Stimulated activated CD8-positive, alpha-beta memory T cell treated with anti-CD3 and anti-CD28 coated beads, Interleukin-12 subunit alpha, Interleukin-12 subunit beta, amount 100 ng/mL, for 24 hours (primary cell): ENCODE results near the gene PROM1.

ENCODE experiments used
- DNase-seq: peaks from one replicate; pipeline ENCODE4 v3.0.0-alpha.2; 2020; ENCODE audit errors: extremely low read depth

The PROM1 gene

DNA sequence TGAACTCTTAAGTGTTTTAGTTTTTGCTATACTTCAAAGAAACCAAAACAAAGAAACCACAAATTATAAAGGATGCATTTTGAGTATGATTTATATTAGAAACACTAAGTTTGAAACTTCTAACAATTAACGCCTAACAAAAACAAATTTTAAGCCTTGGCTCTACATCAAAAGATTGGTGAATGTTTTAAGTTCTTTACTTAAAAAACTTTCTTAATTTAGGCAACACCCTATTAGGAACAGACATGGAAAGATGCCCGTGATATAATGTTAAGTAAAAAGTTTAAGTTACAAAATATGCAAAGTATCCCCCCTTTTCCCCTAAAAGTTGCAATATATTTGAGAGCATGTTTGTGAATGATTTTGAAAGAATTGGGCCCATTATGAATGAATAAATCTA lies 21.2 kb downstream of the PROM1 start:
- no peak for DNase-seq

DNA sequence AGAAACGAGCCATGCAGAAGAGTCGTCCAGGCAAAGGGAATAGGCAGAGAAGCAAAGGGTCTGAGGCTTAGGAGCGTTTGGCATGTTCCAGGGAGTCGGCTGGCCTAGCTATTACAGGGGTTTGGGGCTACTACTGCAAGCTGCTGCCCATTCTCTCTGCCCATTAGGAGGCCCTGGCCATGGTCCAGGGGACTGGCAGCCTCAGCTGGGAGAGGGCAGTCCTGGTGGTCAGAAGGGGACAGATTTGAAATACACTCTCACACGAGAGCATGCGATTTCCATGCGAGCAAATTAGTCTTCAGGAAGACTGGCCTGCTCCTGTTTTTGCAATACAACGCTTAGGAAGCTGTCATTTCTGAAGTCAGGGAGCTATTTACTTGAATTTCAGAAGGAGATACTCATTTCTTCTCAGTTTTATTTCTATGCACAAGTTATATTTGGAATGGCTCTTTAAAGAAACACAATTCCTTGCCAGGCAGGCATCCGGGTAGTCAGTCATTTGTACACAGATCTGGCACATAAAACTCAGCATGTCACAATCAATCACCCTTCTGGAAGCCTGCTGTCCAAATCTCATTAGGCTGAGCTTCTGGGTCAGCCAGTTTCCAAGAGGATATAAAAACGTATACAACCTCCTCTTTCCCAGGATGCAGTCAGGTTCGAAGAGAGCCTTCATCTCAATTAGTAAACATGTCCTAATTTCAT lies 27.0 kb downstream of the PROM1 start:
- DNase-seq, result no peak

DNA sequence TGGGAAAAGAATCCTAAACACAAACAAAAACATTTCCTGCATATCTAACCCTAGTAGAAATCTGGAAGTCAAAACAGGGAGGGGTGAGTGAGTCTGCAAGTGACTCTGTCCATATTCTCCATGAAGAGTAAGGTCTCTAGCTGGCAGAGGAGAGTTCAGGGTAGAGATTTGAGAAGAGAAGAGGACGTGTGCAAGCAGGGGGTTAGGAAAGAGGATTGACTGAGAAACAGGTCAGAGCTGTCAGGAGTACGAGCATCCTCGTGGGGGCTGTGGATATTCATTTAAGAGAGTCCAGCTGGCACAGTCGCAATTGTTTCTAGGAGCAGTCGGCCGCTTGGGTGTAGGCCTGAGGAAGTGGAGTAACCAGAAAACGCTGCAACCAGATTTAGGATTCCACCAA lies 27.9 kb downstream of the PROM1 start:
- no peak for DNase-seq

DNA sequence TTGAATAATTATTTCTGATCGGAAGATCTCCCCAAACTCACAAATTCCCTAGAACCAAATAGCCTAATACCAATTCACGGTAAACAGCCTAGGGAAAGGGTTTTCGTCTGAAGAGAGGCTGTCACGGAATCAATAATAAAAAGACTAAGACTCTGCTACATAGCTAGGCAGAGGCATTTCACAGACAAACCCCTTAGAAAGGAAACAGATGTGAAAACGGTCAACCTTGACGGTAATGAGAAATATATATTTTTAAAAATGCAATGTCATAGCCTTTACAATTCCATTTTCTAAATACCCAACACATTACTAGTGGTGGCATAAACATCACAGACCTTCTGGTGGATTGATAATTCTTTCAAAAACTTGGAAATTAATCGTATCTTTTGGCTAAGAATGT lies 28.4 kb downstream of the PROM1 start:
- DNase-seq, result no peak

DNA sequence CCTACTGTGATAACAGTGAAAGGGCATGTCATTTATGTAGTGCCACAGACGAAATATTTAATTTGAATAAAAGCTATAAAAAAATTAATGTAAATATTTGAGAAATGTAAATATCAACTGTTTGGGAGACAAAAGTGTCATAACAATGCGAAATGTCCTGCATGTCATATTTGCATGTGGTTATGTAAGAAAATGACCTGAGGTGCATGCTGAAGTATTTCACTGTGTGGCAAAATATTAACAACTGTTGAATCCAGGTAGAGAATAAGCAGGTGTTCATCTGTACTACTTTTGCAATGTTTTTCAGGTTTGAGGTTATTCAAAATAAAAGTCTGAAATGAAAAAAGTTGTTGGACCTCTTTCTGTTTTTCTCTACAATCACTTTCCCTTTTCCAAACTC lies 30.9 kb downstream of the PROM1 start:
- no peak for DNase-seq

DNA sequence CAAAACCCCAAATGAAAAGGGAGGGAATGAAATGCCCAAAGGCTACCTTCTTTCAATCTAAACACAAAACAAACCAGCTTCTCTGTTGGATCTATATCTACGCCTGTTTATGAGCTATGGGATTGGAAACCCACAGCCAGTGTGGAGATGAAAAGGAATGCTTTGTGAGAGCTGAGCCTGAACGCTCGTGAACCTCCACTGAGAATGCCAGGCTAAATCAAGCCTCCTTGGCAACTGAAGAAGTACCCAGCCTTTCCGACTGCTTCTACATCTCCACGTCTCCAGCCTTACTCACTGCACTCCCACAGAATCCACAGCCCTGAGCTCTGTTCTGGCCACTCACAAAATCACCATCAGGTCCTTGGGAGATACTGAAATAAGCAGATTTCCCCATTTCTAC lies 31.8 kb downstream of the PROM1 start:
- DNase-seq, result no peak

DNA sequence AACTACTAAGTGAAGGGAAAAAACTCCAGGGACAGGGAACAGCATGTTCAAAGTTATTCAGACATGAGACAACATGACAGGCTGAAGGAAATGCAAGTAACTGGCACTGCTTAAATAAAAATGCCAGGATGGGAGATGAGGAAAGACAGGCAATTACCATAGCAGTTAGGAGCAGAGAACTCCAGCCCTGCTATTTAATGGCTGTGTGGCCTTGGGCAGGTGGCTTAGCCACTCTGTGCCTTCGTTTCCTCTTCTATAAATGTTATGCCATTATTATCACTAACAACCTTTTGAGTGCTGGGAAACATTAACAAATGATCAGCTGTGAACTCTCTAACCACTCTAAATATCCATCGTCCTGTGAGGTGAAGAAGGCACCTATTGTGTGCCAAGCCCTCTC lies 32.7 kb downstream of the PROM1 start:
- DNase-seq, result no peak

DNA sequence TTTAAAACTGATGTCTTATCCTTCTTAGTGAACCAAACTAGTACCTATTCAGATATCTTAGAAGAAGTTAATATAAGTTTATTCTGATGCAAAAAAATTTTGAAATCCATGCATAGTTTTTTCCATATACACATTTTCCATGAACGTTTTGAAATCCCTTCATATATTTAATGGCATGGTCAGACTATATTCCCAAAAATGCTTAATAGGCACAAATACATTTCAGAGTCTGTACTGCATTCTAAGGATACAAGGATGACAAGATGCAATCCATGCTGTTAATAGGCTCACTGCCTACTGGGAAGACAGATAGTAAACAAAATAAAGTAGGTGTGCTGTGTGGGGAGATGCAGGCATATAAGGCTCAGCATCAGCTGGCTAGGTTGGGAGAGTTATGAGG lies 33.2 kb downstream of the PROM1 start:
- DNase-seq, result no peak

DNA sequence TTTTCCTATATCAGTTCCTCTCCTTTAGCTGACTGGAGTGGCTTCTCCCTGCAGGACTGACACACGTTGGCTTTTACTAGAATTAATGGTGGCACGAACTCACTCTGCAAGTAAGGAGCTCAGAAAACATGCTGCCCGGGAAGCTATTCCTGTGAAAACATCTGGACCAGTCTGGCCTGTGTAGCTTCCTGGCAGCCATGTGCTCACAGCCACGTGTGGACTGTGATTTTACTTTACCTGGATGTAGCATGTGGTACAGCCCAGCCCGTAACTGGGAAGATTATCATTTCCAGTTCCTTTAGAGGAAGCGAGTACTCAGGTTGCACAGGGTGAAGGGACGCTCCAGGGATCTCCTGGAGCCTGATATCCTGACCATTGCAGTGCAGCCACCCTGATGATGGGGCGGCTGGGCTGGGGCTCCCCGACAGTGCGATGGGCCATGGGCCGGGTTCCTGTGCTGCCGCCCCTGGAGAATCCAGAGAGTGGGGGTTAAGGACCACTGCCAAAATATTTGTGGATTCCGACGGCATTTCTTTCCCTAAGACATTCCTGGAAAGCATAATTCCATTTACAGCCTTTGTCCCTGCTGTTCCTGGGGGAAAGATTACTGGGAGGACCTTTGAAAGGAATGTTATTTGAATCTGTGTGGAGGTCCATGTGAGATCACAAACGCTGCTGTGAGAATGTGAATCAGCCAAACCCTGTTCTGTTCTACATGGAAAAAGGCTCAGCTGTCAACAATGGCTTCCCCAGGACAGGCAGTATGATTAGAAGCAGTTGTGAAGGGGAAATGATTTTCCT lies 35.0 kb downstream of the PROM1 start:
- no peak for DNase-seq

DNA sequence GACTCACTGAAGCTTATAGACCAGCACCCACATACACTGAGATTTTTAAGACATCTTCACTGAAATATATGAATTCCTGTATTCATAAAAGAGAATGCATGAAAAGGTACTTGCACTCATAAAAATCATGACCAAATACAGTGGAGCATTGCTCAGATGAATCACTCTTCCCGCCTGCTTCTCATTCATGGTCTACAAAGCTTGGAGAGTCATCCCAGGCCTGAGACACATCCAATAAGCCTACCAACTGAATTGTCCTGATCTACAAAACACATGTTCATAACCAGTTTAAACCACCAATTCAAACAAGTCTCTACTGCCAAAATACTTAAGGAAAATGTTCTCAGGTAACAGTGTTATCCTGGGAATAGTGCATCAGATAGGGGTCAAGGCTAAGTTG lies 38.1 kb downstream of the PROM1 start:
- DNase-seq, result no peak

DNA sequence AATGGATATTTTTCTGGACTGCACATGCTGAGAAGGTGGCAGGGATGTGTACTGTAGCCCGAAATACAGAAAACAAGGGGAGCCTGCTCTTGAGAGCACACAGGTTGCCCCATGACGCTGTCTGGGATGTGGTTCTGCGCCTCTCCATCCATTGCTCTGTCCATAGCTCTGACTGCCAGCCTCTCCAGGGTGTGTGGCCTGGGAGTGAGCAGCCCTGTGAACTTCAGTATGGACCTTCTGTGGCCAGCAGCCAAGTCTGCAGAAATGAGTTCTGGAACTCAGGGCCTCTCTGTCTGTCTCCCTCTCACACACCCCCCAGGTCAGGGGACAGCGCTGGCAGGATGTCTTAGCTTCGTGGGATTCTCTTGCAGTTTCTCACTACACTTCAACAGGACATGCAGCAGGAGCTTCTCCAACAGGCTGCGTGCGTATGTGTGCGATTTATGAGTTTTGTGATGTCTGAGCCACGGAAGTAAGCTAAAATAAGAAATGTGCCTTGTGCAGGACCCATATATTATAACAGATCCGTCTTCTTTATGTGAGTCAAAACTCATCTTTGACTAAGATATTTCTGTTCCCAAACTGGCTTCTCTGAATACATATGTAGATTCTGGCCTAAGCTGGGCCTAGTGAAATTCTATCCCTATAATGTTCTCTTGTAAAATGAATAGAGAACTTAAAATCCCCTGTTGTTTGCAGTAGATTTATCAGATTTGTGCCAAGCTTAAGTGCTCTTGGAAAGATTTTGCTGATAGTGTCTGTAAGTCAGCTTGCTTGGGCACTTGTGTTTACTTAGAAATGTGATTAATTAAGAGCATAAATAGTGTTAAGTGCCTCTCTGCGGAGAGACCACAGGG lies 40.0 kb downstream of the PROM1 start:
- no peak for DNase-seq

DNA sequence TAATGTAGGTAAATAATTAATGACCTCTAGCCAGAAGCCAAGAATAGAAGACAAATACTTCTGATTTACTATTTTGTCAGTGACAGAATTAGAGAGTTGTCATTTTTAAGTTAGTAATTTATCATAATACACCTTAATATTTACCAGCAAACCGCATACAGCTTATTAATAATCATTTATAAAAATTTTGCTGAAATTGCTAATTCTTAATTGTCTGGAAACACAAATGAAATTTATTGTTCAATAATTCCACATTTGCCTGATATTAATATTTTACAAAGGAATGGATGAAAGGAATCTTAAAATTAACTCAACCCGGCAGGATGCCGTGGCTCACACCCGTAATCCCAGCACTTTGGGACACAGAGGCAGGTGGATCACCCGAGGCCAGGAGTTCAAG lies 44.7 kb downstream of the PROM1 start:
- DNase-seq, result no peak

DNA sequence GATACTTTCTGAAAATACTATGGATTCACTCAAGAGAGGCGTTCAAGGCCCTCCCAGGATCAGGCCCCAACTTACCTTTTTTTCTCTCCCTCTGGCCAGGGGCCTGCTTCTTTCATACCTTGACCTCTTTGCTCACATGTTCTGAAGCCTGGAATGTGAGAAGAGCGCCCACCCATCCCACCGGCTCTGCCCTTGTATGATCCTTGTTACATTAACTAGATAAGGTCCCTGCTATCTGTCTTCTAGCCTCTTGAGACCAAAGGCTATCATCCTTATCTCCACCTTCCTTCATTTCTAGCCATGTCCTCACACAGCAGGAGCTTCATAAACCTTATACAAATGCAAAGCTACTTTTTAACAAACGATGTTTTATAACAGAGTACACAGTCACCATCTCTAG lies 45.9 kb downstream of the PROM1 start:
- DNase-seq, result no peak

DNA sequence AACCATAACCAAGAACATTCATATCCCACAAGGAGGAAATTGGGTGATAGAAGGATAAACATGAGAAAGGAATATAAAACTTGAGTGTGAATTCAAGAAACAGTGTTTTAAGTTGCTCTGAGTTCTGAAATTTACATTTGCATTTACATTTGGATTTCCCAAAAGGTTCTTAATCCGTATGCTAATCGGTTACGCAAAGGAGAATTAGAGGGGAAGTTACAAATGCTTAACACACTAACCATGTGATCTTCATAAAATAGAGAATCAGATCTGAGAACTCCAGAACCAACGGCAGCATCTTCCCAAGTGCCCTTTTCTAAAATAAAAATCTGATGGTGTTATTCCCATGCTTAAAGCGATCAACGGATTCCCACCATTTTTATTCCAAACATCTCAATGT lies 48.0 kb downstream of the PROM1 start:
- no peak for DNase-seq

DNA sequence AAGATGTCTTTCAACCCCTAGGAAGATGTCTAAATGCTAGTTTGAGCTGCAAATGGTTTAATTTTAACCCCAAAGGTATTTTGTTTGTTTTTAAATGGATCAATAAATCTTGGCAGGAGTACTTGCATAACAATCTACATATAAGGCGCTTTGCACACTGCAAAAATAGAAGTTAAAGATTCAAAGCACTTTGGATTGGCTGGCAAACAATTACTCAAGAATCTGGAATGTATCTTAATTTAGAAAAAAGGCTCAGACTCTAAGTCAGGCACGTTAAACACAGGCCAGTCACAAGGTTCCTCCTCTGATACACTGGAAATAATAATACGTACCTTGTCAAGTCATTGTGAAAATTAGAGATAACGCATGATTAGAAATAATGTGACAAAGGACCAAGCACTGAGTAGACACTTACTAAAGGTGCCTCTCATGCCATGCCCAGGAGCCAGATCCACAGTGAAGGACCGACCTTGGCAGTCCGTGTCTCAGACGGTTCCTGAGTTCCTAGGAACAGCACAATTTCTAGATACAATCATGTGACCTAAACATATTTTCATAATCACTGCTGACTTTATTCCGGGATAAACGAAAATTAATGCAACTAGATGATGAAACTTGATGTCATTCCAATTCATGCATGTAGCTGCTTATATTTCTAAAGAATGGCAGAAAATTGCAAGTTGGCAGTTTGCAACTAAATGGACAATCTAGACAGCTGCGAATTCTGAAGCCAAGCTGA lies 49.6 kb downstream of the PROM1 start:
- DNase-seq, result no peak

DNA sequence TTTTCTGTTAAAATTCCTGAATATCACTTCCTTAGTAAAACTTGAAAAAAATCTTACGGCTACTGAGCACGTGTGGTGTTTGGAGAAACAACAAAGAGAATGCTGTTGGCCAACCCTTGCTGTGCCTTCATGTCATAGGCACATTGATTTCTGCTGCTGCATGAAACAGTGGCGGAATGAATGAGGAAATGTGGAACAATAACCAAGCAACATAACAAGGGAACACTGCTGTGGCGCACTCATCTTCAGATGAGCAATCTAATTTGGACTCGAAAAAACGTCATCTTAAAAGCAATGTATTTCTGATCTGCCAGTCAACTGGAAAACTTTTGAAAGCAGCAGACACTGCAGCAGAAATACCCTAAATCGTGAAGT lies 51.4 kb downstream of the PROM1 start:
- DNase-seq, result no peak

DNA sequence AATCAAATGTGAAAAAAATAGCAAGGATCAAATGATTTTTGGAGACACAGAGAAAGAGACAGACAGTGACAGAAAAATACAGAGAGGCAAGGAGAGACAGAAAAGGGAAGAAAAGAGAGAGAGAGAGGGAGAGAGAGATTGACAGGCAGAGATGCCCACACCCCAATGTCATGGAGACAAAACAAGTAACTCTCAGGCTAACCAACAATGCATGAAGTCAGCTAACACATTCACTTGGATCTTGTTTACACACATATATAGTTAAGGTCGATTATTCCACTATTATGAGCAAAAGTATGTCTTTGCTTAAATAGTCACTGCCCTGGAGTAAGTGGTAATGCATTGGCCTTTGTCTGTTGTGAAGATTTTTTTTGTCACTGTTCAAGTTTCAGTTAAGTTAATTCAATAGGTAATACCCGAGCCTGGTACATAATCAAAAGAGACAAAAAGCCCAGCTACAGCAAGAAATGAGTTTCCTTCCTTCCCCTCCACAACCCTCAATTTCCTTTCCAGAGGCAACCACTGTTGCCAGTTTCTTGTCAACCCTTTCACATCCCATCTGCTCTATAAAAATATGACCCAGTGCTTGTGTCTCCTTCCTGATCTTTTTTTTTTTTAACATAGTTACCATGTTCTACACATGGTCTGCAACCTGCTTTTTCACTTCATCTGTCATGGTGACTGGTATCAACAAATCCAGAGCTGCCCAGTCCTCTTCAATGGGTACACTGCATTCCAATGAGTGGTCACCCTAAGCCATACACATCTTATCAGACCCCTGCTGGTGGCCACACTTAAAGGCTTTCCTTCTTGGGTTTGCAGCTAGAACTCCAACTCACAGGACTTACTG lies 52.1 kb downstream of the PROM1 start:
- no peak for DNase-seq

DNA sequence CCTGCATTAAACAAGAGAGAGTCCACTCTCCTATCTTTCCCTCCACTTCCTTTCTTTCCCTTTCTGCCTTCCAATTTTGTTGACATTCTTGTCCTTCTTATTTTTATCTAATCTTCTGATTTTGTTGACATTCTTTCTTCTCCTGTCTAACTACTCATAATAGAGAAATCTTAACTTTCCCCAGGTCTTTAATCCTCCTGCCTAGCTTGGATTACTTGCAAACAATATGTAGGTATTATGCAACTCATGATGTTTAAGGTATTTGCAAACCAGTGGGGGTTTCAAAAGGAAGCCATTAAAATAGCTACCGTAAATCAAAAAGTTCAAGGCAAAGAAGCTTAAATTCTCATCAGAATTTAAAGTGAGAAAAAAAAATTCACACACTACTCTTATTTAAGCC lies 53.9 kb downstream of the PROM1 start:
- no peak for DNase-seq

DNA sequence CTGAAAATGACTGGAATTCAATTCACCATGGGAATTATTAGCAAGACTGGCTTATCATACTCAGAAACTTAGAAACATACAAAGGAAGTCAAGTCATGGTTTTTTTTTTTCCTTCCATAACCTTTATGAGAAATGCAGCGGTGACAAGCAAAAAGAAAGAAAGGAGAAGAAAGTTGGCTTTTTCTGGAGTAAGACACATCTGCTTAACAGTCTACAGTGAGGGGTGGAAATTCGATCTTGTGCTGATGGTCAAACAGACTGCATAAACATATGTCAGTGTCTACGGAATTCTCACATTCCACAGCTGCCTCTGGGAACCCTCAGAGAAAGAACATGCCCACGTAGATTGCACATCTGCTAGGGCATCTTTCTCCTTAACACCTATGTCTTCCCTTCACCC lies 54.6 kb downstream of the PROM1 start:
- no peak for DNase-seq

DNA sequence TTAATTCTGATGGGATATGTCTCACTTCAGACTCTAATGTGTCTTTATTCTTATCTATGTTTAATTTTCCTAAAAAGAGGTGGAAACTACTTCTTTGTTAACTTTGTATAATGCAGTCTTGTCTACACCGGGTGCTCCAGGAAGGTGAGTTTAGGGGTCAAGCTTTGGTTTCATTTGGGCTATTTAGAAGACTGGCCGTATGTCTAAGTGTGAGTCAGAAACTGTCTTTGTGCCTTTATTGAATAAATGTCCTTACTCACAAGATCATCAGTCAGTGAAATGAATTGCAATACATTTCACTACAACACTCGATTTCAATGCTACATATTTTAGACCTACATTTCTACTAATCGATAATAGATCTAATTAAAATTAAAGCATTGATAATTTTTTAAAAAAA lies 56.2 kb downstream of the PROM1 start:
- no peak for DNase-seq

DNA sequence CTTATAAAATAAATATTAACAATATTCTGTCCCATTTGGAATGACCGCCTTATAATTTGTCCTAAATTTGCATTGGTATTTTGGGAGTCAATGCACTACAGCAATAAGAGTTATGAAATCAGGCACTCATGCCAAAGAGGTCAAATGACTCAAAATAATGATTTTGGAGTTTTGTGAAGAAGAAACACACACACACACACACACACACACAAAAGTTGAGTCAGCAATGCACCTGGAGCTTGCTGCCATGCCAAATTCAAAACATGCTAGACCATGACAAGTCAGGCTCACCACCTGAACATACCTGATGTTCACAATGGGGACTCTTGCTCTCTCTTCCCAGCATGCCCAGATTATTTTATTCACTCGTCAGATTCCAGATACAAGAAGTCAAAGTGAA lies 56.7 kb downstream of the PROM1 start:
- DNase-seq, result no peak
